BE2C (cell line): ENCODE data around the gene BACH2.

Experiments used
- DNase-seq: peaks from one replicate; pipeline ENCODE4 v3.0.0-alpha.2; 2020
- H3K27me3 ChIP-seq: fragments of 250-450 bp; sonication (Bioruptor Pico); 2 replicates; pipeline ENCODE4 v1.5.1; 2020; ENCODE audit warnings: mild to moderate bottlenecking
- H3K36me3 ChIP-seq: fragments of 250-450 bp; sonication (Bioruptor Pico); 2 replicates; pipeline ENCODE4 v1.5.1; 2020; ENCODE audit warnings: mild to moderate bottlenecking
- H3K4me1 ChIP-seq: fragments of 250-450 bp; sonication (Bioruptor Pico); 2 replicates; pipeline ENCODE4 v1.5.1; 2020
- H3K4me3 ChIP-seq: 2 replicates; pipeline ENCODE4 v1.5.1; 2011; ENCODE audit warnings: low read depth, low read length
- H3K9me3 ChIP-seq: fragments of 250-450 bp; sonication (Bioruptor Pico); 2 replicates; pipeline ENCODE4 v1.5.1; 2020
- TF ChIP-seq, protein P1 (sequence below): IDR thresholded peaks from 2 replicates; pipeline ENCODE4 v1.5.1; 2012; ENCODE audit warnings: mild to moderate bottlenecking, low read depth, low read length

The BACH2 gene

DNA sequence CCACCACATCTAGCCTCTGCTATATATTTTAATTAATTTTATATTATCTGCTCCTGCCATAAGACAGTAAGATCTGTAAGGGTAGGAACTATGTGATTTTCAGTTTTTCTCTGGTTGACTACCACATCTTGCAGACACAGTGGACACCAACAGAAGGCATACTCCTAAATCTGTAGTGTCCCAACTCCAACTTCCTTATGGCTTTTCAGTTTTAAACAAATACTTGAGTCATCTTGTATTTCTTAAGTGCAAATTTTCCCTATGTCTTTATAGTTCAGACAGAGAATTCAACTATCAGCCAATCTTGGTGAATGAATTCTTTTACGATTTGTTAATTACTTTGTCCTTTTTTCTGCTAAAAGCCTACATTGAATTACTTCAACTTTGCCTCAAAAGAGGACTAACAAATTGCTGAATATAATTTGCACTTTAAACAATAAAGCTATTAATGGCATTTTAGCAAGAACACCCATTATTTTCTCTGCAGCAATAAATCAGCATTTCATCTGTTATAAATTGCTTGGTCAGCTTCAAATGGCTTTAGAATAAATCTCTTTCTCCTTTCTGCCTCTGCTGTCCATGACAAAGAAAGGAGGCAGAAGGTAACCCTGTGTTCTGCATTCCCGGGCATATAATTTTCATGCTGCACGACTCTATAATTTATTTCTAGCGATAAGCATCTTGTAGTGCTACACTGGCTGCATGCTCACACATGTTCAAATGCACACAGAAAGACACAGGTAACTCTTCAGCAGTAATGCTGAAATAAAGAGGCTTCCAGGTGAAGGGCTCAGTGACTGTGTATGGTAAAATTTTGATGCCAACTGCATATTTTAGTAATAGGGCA, 144.8 kb downstream of the BACH2 start:
- TF ChIP-seq, protein P1, sequence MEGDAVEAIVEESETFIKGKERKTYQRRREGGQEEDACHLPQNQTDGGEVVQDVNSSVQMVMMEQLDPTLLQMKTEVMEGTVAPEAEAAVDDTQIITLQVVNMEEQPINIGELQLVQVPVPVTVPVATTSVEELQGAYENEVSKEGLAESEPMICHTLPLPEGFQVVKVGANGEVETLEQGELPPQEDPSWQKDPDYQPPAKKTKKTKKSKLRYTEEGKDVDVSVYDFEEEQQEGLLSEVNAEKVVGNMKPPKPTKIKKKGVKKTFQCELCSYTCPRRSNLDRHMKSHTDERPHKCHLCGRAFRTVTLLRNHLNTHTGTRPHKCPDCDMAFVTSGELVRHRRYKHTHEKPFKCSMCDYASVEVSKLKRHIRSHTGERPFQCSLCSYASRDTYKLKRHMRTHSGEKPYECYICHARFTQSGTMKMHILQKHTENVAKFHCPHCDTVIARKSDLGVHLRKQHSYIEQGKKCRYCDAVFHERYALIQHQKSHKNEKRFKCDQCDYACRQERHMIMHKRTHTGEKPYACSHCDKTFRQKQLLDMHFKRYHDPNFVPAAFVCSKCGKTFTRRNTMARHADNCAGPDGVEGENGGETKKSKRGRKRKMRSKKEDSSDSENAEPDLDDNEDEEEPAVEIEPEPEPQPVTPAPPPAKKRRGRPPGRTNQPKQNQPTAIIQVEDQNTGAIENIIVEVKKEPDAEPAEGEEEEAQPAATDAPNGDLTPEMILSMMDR: no peak
- H3K9me3 ChIP-seq: no peaks in the 10 kb centered on the region
- no peaks in the 10 kb centered on the region for H3K4me1 ChIP-seq
- peaks cover 4% of the 10 kb centered on the region for H3K27me3 ChIP-seq
- no peaks in the 10 kb centered on the region for H3K36me3 ChIP-seq
- H3K4me3 ChIP-seq: no peak overlapping the region
- DNase-seq: no peak

DNA sequence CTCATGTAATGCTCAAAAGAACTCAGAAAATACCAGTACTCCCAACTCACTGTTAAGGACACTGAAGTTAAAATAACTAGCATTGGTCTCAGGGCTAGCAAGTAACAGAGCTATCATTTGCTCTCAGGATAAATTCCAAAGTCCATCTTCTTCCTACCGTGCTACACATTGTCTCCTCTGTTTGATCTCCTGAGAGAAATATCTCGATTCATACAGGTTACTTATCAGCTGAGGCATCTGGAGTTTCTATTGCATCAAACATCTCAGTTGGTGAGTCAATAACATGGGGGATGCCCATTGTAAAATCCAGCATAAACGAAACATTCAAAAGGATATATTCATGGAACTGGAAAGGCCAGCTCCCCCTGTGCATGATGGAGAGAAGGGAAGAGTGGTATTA, 147.4 kb downstream of the BACH2 start:
- no peak for DNase-seq
- TF ChIP-seq, protein P1: no peak
- H3K27me3 ChIP-seq: peaks cover 17% of the 10 kb centered on the region
- no peaks in the 10 kb centered on the region for H3K4me1 ChIP-seq
- no peak overlapping the region for H3K4me3 ChIP-seq
- H3K9me3 ChIP-seq: no peaks in the 10 kb centered on the region
- H3K36me3 ChIP-seq: no peaks in the 10 kb centered on the region

DNA sequence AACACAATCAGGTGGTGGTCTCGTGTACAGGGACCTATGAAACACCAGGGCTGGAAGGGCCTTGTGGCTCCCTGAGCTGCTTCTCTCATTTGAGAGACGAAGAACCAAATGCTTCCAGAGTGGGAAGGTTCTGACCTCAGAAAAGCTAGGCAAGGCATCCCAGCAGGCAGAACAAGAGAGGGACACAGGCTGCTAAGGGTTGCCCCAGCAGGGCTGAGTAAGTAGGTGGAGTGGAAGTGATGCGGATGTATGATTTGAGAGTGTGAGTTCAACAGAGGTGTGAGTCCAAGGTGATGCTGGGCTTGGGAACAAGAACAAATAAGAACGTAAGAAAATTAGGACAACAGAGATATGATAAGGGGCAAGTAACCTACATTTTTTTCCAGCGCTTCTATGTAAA, 147.8 kb downstream of the BACH2 start:
- Histone ChIP-seq H3K4me1 (no peaks in the 10 kb centered on the region), H3K27me3 (peaks cover 21% of the 10 kb centered on the region), H3K9me3 (no peaks in the 10 kb centered on the region), H3K36me3 (no peaks in the 10 kb centered on the region), H3K4me3 (no peak overlapping the region)
- DNase-seq: no peak
- TF ChIP-seq, protein P1: no peak

DNA sequence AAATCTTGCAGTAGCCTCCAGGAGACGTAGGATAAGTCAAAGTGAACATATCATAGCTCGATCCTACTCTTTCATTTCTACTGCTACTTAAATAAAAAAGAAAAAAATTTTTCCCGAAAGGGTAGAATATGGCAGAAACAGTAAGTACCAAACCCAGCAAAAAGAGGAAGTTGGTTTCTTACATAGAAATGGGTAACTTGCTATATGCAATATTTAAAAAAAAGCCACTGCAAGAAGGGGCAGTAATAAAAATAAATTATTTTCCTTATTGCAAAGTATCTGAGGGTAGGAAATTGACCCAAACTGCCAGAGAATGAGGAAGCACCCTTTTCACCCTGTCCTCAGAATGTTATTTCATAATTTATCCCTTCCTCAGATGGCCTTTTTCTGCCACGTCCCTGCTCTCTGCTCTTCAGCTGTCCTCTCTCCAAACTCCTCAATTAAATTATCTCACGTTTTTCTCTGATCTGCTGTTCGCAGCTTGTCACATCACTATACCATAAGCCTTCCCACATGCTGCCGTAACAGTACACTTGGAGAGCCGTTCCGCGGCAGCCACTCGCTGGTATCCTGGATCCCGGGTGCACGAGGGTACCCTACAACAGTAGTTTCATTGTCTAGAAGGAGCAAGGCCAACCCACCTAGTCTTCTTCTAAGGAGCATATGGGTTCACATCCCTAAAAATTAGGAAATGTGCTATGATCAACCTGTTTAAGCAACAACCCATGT, 149.6 kb downstream of the BACH2 start:
- TF ChIP-seq, protein P1: no peak
- H3K4me3 ChIP-seq: no peak overlapping the region
- H3K4me1 ChIP-seq: no peaks in the 10 kb centered on the region
- DNase-seq: peak; percentile 11
- peaks cover 21% of the 10 kb centered on the region for H3K27me3 ChIP-seq
- no peaks in the 10 kb centered on the region for H3K36me3 ChIP-seq
- no peaks in the 10 kb centered on the region for H3K9me3 ChIP-seq

DNA sequence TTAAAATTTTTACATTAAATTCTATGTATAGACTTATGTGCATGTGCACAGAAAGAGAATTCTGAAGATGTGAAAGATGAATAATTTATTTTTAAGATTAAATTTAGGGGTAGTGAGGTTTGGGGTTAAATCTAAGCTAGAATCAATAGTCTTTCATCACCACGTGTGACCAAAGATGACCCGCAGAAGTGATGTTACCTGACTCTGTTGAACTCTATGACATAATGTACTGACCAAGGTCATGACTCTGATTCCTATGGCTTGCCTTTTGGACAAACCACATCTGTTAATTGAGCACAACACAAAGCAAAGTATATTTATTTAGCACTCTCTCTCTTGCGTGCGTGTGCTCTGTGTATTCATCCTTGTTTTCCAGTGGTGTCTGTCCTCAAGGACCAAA, 150.6 kb downstream of the BACH2 start:
- no peaks in the 10 kb centered on the region for H3K4me1 ChIP-seq
- no peak overlapping the region for H3K4me3 ChIP-seq
- peaks cover 21% of the 10 kb centered on the region for H3K27me3 ChIP-seq
- no peaks in the 10 kb centered on the region for H3K9me3 ChIP-seq
- H3K36me3 ChIP-seq: no peaks in the 10 kb centered on the region
- no peak for DNase-seq
- TF ChIP-seq, protein P1: no peak
